Right ventricle myocardium superior (tissue), 1 donor: ENCODE results near the gene FKBP5. TPM values are rescaled to one million over a fixed set of nuclear protein-coding genes. Genes with fewer than 3 reads are reported as not detected.
"Not testable (repeated sequence)": the region's sequence is repeated elsewhere in the genome, so short reads cannot be mapped to it uniquely, and the experiment has no call there.

Source experiments
- ATAC-seq: fragments of 200-7000 bp; cut with Tn5 transposase; one replicate; pipeline ENCODE4 v1.9.1; 2020; ENCODE audit warnings: mild to moderate bottlenecking; ENCODE audit not compliant: poor library complexity
- DNase-seq: peaks from one replicate; pipeline ENCODE4 v3.0.0-alpha.2; 2020
- intact Hi-C: fragments of 100-400 bp; cut with DNase I; formaldehyde crosslinking; loops from one replicate; pipeline ENCODE4 v1.11.2; 2022
- long read RNA-seq: library from polyadenylated mRNA; unstranded; transcript quantifications from one replicate; pipeline ENCODE4 v2.0.0, GENCODE V29; 2021
- total RNA-seq: library from RNA; stranded (reverse); fragmentation: NEBNext Ultra II Directional; extraction: Animal tissue kit (Norgen Biotek cat#: 25700); gene quantifications from one replicate; pipeline ENCODE4 v1.2.1, GENCODE V29; 2021
- donor health status: DM: no; HTN: yes; CAD: no; lungs with severe emphysema.

FKBP5 gene
- 106 TPM for total RNA-seq
- long read RNA-seq, transcript FKBP5-201 (11 exons, 3,772 nt), result major isoform, 274 of 331 reads
- long read RNA-seq, partial matches to known transcripts, result 23 of 331 reads
- long read RNA-seq, other reads (novel, unspliced or antisense), result 34 of 331 reads

DNA sequence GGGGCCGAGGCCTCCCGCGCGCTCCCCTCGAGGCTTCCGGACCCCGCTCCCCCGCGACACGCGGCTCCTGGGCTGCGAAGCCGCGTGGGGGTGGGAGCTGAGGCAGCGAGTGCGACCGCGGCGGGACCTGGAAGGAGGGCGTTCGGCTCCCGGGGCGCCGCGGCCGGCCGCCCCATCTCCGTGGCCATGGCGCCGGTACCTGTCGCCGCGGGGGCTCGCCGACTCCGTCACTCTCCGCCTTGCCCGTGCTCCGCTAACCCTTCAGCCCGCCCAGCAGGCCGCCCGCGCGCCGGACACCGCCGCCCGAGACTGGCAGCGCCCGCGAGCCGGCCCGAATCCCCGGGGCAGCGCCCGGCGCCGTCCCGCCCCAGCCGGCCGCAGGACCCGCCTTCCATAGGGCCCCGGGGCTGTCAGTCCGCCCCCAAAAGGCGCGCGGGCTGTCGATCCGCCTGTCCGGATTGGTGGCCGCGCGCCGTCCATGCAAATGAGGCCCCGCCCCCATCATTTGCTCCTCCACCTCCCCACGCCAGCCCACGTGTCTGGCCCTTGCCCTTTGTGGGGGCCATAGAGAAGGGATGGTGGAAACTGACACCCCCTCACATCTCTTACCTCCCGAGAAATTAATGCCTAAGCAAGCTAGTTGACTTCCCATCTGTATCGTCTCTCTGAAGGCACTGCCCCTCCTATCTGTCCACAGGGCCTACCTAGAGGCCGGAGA is at the start of gene FKBP5:
TSS of gene FKBP5 (minus strand) at position 311 of the 718 bp plus-strand sequence. CDS start 46,091 bp downstream, outside the sequence.
- ATAC-seq (peak; percentile 91), DNase-seq (peak; percentile 98)
- intact Hi-C loops, result loop anchor here (2.0 to 10.0 kb wide), 2 partner anchors 40 to 84 kb away; no protein-coding TSS in a partner anchor

DNA sequence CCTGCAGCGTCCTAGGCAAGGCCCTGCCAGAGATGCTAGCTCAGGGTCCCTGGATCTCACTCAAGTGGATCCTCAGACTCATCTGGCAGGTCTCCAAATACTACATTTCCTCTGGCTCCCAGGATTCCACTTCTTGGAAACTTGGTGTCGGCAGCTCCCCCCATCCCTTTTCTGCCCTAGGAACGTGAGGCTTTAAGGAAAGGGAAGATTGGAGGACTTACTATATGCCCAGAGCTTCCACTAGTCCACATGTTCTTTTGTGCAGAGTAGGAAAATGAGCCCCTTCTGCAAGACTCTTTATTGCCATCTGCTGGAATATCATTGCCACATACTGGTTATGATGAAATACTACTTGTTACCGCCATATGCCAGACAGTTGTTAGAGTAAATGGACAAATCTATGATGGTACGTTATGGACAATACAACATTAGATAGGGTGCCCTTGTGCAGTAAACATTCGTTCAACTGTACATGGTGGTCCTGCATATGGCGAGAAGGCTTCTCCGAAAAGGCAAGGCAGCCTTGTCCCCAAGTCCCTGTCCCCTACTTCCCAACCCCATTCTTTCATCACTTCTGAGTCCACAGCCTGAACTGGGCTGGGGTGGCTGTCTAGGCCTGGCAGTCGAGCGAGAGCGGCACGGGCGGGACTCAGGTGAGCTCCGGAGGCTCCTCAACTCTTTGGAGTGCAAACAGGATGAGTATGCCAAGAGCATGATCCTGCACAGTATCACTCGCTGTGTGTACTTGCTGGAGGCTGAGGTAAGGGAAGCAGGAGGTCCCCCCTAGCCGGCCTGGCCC is 48.9 kb upstream of the FKBP5 start:
- DNase-seq (no peak), ATAC-seq (peak; percentile 85)
- intact Hi-C loops, result loop anchor here (2.0 kb wide), 1 partner anchor 215 kb away; no protein-coding TSS in a partner anchor

DNA sequence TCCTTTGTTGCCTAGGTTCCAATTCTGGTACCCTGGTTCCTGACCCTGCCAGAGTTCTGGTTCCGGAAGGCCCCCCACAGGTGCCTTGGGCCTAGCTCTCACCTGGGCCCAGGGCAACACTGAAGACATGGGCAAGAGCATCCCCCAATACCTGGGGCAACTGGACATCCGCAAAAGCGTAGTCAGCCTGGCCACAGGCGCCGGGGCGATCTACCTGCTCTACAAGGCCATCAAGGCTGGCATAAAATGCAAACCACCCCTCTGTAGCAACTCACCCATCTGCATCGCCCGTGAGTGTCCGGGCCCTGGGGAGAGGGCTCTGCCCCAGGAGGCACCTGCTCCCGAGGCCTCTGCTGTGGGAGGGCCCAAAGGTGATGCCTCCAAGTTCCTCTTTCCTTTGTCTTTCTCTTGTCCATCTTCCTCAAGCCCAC is 48.3 kb upstream of the FKBP5 start, which contains the start of gene ARMC12:
TSS of gene ARMC12 (plus strand) at position 51 of the 431 bp plus-strand sequence. CDS start at position 128, 77 bp downstream.
- DNase-seq (peak; percentile 49), ATAC-seq (no peak)
- intact Hi-C loops, result loop anchor here (1.0 to 2.0 kb wide), 2 partner anchors 154 to 214 kb away; no protein-coding TSS in a partner anchor

DNA sequence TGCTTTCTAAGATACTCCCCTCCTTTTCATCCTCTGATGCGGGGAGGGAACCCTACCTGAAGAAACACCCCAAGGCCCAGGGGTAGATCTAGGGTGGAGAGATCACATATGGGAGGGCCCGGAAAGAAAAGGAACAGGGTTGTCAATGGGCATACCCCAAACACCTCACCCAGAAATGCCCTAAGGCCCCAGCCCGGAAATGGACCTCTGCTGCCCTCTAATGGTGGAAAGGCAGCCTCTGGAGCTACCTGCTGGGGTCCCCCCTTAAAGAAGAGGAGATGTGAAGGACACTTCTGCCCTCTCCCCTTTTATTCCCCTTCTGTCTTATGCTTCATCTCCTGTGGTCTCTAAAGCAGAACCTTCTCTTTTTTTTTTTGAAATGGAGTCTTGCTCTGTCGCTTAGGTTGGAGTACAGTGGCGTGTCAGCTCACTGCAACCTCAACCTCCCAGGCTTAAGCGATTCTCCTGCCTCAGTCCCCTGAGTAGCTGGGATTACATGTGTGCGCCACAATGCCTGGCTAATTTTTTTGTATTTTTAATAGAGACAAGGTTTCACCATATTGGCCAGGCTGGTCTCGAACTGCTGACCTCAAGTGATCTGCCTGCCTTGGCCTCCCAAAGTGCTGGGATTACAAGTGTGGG is 47.7 kb upstream of the FKBP5 start:
- DNase-seq, result peak; percentile 84
- ATAC-seq, result peak; percentile 48
- intact Hi-C loops, result loop anchor here (1.0 to 2.0 kb wide), 2 partner anchors 153 to 214 kb away; no protein-coding TSS in a partner anchor

DNA sequence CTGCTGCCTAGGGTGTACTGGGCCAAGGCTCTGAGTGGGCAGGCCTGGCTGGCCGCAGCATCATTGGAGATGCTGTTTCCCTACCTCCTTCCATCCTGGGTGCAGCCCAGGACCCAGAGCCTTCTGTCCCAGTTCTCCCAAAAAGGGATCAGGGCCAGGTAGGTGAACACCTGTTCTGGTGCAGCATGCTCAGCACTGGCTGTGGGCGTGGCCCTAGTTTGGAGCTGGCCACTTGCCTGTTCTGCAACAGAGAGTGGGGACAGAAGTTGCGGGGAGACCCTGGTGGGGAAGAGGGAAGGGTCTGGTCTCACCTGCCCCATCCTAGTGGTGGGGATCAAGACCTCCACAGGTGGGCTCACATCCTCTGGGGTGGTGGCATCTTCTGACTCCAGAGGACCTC is 46.7 kb upstream of the FKBP5 start:
- intact Hi-C loops, result no loop called here
- DNase-seq (no peak), ATAC-seq (no peak)

DNA sequence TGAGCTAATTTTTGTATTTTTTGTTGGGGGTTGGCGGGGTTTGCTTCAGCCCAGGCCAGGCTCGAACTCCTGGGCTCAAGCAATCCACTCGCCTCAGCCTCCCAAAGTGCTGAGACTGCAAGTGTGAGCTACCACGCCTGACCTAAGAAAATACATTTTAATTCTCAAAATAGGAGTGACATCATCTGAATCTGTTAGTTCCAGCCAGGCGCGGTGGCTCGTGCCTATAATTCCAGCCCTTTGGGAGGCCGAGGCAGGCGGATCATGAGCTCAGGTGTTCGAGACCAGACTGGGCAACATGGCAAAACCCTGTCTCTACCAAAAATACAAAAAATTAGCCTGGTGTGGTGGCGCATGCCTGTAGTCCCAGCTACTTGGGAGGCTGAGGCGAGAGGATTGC is 45.6 kb upstream of the FKBP5 start:
- not testable (repeated sequence) for DNase-seq, ATAC-seq
- intact Hi-C loops, result loop anchor here (5.0 kb wide), 1 partner anchor 132 kb away; no protein-coding TSS in a partner anchor

DNA sequence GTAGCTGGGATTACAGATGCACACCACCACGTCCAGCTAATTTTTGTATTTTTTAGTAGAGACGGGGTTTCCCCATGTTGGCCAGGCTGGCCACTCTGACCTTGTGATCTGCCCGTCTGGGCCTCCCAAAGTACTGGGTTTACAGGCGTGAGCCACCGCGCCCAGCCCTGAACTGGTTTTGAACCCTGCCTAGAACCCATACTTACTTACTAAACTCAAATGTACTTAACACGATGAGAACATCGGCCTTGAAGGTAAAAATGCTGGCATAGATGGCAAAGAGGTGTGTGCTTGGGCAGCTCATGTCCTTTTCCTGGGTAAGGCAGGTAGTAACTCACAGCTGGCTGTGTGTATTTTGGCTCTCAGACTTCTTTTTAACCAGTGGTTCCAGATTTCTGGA is 44.9 kb upstream of the FKBP5 start:
- intact Hi-C loops, result loop anchor here (5.0 kb wide), 1 partner anchor 131 kb away; no protein-coding TSS in a partner anchor
- DNase-seq, result no peak
- no peak for ATAC-seq

DNA sequence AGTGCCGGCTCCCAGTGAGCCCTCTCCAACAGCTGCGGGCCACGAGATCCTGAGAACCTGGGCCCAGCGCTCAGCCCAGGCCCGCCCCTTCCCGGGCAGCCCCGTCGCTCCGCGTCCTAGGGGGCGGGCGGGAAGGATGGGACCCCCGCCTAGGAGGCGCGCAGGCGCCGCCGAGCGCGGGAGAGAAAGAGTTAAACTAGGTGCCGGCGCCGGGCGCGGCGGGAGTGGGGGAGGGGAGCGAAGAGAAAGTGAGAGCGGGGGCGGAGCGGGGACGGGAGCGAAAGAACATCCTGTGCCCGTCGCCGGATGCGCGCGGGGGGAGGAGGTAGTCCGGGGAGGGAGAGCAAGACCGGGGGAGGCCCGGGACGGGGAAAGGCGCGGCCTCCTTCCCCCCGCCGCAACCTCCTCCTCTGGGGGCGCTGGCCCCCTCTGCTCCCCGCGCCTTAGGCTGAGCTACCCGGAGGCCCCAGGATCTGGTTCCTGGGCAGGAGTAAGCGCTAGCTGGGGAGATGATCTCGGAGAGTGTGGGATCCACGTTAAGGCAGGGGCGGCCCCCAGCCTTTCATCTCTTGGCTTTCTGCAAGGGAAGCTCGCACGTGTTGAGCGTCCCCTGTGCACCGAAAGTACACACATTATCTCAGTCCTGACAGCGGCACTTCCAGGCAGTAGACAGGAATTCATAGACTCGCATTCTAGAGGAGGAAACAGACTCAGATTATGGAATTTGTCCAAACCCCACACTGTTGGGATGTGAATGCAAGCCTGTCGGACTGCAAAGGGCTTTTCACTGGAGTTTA is 43.2 kb upstream of the FKBP5 start:
- intact Hi-C loops, result loop anchor here (5.0 kb wide), 1 partner anchor 130 kb away; no protein-coding TSS in a partner anchor
- DNase-seq (peak; percentile 99), ATAC-seq (peak; percentile 72)

DNA sequence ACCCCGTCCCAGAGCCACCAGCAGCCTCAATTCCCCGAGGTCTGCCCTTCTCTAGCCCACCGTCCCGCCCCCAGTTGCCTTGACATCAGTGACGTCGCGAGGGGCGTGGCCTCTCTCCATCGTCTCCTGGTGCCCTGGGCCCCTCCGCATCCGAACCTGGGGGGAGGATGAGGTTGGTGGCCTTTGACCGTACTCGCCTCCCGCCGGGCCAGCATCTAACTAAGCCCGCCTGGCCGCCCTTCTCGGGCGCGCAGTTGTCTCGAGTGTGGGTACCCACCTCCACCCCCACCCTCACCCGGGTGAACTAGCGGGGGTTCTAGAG is 42.7 kb upstream of the FKBP5 start:
- DNase-seq (peak; percentile 99), ATAC-seq (peak; percentile 61)
- intact Hi-C loops, result loop anchor here (5.0 kb wide), 1 partner anchor 129 kb away; no protein-coding TSS in a partner anchor

DNA sequence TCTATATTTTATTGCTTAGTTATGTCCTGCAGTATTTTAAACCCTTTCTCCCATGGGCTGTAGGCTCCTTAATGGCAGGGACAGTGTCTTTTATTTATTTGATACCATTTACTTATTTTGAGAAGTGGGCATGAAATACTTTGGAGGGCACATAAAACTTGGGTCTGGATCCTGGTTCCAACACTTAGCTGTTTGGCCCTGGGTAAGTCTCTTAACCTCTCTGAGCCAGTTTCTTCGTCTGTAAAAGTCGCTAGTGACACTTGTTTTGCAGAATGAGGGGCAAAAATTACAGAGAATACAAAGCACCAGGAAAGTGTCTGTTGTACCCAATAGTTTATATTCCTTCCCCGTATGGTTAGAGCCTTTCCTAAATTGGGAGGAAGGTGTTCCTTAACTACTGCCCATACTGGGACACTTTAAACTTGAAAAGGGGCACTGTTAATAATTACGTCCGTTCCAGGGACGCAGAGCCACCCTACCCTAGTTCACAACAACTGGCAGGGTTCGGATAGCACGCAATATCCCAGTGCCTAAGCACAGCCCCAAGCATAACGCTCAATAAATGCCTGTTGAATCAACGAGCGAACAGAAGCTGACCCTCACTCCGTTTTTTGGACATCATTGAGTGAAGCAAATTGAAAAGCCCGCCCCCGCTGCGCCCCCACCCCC is 42.2 kb upstream of the FKBP5 start:
- intact Hi-C loops, result loop anchor here (5.0 kb wide), 1 partner anchor 129 kb away; no protein-coding TSS in a partner anchor
- ATAC-seq (no peak), DNase-seq (no peak)

DNA sequence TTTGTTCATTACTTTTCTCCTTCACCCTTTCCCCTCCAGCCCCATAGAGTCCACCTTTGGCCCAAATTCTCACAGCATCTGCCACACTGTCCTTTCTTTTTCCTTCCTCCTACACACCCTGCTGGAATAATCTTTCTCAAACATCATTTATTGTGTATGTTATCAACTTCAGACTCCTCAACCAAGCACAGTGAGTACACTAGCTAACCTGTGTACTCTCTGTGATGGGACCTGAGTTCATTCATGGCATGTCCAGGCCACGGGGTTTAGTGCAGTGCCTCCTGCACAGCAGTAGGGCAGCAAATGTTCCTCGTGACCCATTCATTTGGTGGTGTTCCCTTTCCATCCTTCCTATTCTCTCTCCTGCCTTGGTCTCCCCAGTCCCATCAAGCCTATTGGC is 41.0 kb upstream of the FKBP5 start:
- intact Hi-C loops, result loop anchor here (2.0 to 5.0 kb wide), 2 partner anchors 41 to 127 kb away; partner anchors contain the start of gene FKBP5
- ATAC-seq, result no peak

DNA sequence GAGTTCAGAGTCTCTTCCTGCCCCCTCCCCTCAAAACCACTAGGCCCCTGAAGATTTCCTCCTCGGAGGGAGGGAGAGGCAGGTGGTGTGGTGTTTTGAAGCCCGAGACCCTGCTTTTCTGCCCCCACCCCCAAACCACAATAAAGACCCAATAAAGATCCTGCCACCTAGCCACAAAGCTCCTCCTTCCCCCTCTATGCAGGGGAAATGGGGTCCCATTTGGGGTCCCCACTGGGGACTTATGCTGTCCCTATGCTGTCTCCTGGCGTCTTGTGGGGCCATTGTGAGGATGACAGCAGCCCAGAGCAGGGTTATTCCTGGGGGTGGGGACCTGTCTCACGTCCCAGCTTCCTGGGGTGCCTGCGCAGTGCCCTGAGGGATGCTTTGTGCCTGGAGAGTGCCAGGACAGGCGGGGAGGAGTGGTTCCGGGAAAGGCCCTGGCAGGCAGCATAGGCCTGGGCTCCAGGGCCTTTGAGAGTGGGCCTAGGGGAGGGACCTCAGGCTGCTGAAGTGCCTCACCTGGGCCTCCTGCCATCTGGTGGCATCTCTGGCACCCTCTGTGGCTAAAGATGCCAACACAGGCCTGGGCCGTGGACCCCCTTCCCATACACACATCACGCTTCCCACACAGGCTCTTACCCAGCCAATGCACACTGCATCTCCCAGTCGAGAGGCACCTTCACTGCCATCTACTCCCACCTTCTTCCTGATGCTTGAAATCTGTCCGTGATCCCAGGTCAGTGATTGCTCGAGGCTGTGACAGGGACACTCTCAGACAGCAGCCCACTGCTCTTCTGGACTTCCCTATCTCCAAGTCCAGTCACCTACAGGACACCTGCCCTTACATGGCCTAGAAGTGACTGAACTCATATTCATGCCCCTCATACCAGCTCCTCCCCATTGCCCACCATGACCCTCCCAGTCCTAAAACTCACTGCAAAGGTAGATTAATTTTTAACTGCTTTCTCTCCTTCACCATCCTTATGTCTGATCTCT is 40.3 kb upstream of the FKBP5 start:
- intact Hi-C loops, result loop anchor here (2.0 kb wide), 1 partner anchor 40 kb away; the partner anchor contains the start of gene FKBP5
- peak; percentile 1 for ATAC-seq
- DNase-seq, result peak; percentile 83

More for the DNA sequence above, 41.0 kb upstream of the FKBP5 start:
- DNase-seq, result no peak

DNA sequence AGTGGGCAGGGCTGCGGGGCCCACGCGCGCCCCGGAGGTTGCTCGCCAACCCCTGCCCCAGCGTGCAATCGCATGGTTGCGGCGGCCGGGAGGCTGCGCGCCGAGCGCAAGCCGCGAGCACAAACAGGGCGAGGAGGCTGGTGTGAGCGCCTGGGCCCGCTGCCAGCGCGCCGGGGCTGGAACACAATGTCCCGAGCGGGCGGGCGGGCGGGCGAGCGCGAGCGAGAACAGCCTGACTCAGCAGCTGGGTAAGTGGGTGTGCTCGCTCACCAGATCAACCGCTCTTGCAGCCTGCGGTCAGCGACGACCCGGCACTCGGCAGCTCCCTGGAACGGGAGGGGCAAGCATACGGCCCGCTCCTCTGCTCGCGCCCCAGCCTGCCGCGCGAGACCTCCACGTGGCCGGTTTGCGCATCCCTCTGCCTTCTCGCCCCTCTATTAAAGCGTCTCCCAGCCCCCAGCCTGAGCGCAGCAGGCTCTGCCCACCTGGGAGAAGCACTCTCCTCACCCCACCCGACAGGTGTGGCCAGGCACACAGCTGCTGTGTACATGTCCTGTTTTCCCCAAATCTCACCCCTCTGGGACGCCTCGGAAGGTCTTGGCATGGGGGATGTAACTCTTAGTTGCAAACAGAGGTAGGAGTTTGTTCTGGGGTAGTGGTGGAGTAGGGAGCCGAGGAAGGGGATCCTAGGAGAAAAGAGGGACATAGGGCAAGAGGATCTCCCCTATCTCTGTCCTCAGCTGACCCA is 39.4 kb upstream of the FKBP5 start:
- peak; percentile 97 for DNase-seq
- ATAC-seq, result peak; percentile 66
- intact Hi-C loops, result loop anchor here (2.0 kb wide), 1 partner anchor 39 kb away; the partner anchor contains the start of gene FKBP5

DNA sequence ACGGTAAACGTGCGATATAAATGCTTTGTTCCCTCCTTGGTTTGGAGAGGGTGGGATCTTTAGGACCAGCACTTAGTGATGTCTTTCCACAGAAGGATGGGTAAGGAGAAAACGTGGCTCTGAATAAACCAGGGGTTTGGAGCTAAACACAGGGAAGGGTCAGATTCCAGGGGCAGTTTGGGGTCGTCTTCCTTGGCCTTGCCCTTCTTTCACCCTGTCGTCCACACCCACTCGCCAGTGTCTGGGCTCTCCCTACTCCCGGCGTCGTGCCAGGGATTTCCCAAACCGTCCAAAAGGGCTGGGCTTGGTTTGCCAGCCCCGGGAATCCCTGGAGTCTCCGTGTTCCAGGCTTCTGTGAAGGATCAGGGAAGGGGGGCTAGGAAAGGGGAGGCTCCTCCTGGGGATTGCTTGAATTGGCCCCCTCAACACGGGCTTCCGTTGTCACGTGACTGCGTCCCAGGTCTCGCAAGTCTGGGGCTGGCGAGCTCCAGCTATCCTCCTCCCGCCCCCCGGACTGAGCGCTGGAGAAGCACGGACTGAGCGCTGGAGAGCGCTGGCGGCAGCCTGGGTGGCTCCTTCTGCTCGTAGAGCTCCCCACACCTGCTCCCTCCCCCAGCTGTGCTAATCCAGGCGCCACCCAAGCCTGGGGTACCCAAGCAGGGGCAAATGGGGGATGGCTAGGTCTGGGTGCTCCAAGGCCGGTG is 38.7 kb upstream of the FKBP5 start:
- intact Hi-C loops, result no loop called here

More for the DNA sequence above, 38.7 kb upstream of the FKBP5 start:
- DNase-seq, result peak; percentile 93
- ATAC-seq, result peak; percentile 31
